Measurements from ENCODE around the gene ERMP1. TPM values are rescaled to one million over a fixed set of nuclear protein-coding genes. Genes with fewer than 3 reads are reported as not detected.

The ERMP1 gene
- total and polyA plus RNA-seq, 10 of the 15 experiments (the other 5 are each of a cell fraction or from before 2014, with no cell fraction given): 2.4 to 42.1 (median 8.1) TPM

- no peak for ATAC-seq
- in situ Hi-C loops (cut with MboI): no loop called here
Observed at GRCh38 chr9:5854063-5854790, 21.3 kb upstream of the ERMP1 start.

More at GRCh38 chr9:5854063-5854790, 21.3 kb upstream of the ERMP1 start:
- Histone ChIP-seq H3K4me3 (no peak overlapping the region), H3K27me3 (replicated peaks in 1 of 2; ENCODE audit: control insufficient read depth in 2 of 2, insufficient read depth in 2 of 2, low read length in 1 of 2) (no peaks in the 10 kb centered on the region), H3K9ac (ENCODE audit: control insufficient read depth, insufficient read depth, low read length) (no peak overlapping the region), H3K9me3 (replicated peaks; ENCODE audit: control insufficient read depth, insufficient read depth, low read length) (no peaks in the 10 kb centered on the region; the same call in 2 of the 3 replicates), H3K4me2 (ENCODE audit: control insufficient read depth, insufficient read depth) (no peak overlapping the region), H3K27ac (ENCODE audit: control insufficient read depth, insufficient read depth) (no peak overlapping the region), H3K36me3 (ENCODE audit: control insufficient read depth in 2 of 2, insufficient read depth in 2 of 2, low read length in 1 of 2) (no peaks in the 10 kb centered on the region), H4K20me1 (ENCODE audit: control insufficient read depth, insufficient read depth) (no peaks in the 10 kb centered on the region), H3K4me1 (ENCODE audit: control insufficient read depth, insufficient read depth, low read length) (peaks cover 37% of the 10 kb centered on the region), H2AFZ (ENCODE audit: control insufficient read depth, low read depth, low read length) (no peak overlapping the region), H3K79me2 (ENCODE audit: control insufficient read depth, insufficient read depth, low read length) (no peaks in the 10 kb centered on the region)
- no peak for FAIRE-seq
- ChIA-PET SMC1A (ENCODE audit: uncharacterized antibody, unreplicated experiment) (interaction anchor here (0.7 to 4.4 kb wide), 12 partner anchors 10 to 254 kb away, joined by 3 to 58 read pairs (median 4); partner anchors contain the start of gene ERMP1), CTCF (interaction anchor here (0.7 to 4.3 kb wide), 11 partner anchors 9 to 200 kb away, joined by 3 to 23 read pairs (median 5); partner anchors contain the start of gene ERMP1), POLR2A (interaction anchor here (1.2 to 10.5 kb wide), 3 partner anchors 22 to 195 kb away, joined by 3 to 142 read pairs (median 3); partner anchors contain the start of gene ERMP1), RAD21 (ENCODE audit: unreplicated experiment) (interaction anchor here (0.8 to 5.5 kb wide), 9 partner anchors 10 to 67 kb away, joined by 3 to 59 read pairs (median 4); partner anchors contain the start of gene ERMP1)
- TF ChIP-seq EP300 (IDR thresholded peaks at IDR 0.05; ENCODE audit: borderline replicate concordance in 1 of 2, control insufficient read depth in 1 of 2, low read depth in 2 of 2, low read length in 2 of 2) (no peak), CHD1 (IDR thresholded peaks at IDR 0.05; ENCODE audit: low read depth, low read length) (no peak)
- TF ChIP-seq, protein P1, sequence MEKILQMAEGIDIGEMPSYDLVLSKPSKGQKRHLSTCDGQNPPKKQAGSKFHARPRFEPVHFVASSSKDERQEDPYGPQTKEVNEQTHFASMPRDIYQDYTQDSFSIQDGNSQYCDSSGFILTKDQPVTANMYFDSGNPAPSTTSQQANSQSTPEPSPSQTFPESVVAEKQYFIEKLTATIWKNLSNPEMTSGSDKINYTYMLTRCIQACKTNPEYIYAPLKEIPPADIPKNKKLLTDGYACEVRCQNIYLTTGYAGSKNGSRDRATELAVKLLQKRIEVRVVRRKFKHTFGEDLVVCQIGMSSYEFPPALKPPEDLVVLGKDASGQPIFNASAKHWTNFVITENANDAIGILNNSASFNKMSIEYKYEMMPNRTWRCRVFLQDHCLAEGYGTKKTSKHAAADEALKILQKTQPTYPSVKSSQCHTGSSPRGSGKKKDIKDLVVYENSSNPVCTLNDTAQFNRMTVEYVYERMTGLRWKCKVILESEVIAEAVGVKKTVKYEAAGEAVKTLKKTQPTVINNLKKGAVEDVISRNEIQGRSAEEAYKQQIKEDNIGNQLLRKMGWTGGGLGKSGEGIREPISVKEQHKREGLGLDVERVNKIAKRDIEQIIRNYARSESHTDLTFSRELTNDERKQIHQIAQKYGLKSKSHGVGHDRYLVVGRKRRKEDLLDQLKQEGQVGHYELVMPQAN (conservative IDR thresholded peaks at IDR 0.05): no peak
- no peak for DNase-seq (ENCODE audit: low read depth, low spot score)
- intact Hi-C loops (cut with micrococcal nuclease; ENCODE audit: unreplicated experiment): no loop called here
- no TSS peak for BruUV-seq (replicated peaks)
- 62% methylated on average over 4 of the region's 4 CpGs for WGBS (ENCODE audit: insufficient coverage, insufficient replicate concordance, low lambda C conversion rate, missing lambda C conversion rate)

Data from GM12878 (cell line).